HEK293 (cell line): ENCODE data around the gene VWC2L.

ENCODE experiments used
- CTCF ChIA-PET: fragments of 350-600 bp; formaldehyde crosslinking; extraction: SDS; loops from one replicate; lab custom pipeline; 2021; ENCODE audit warnings: antibody characterized with exemption; lab: Yijun Ruan, JAX
- POLR2A ChIA-PET: fragments of 300-600 bp; formaldehyde crosslinking; extraction: SDS; loops from one replicate; lab custom pipeline; 2020; ENCODE audit warnings: antibody characterized with exemption, inconsistent platforms; lab: Yijun Ruan, JAX
- H3K27ac ChIP-seq: fragments of 200-500 bp; sonication (Bioruptor generic); 2 replicates; pipeline ENCODE4 v1.5.1; 2014; ENCODE audit warnings: low read depth, low read length, control low read depth, inconsistent platforms; ENCODE audit errors: extremely low read depth
- H3K36me3 ChIP-seq, 2 experiments: fragments of 200-500 bp in 1 of 2; sonication (Bioruptor generic) in 1 of 2; 1 replicate in 1 of 2; 2 replicates in 1 of 2; pipeline ENCODE4 v1.5.1; 2014 to 2017; ENCODE audit warnings: inconsistent platforms in 2 of 2, low read length in 2 of 2; ENCODE audit not compliant: control insufficient read depth in 2 of 2, insufficient read depth in 1 of 2
- H3K4me1 ChIP-seq: fragments of 200-500 bp; sonication (Bioruptor generic); 2 replicates; pipeline ENCODE4 v1.5.1; 2014; ENCODE audit warnings: mild to moderate bottlenecking, low read length, inconsistent platforms; ENCODE audit not compliant: control insufficient read depth, insufficient read depth
- H3K4me3 ChIP-seq: 2 replicates; pipeline ENCODE4 v1.5.1; 2011; ENCODE audit warnings: low read depth, mild to moderate bottlenecking, control low read depth, low read length, moderate library complexity
- H3K9me3 ChIP-seq: fragments of 200-500 bp; sonication (Bioruptor generic); 2 replicates; pipeline ENCODE4 v1.5.1; 2014; ENCODE audit warnings: low read depth, low read length, inconsistent platforms; ENCODE audit not compliant: control insufficient read depth, insufficient read depth
- AEBP2 ChIP-seq: fragments of 450-650 bp; formaldehyde crosslinking; IDR thresholded peaks from 2 replicates; pipeline ENCODE4 v1.5.1; 2016; ENCODE audit warnings: missing biosample characterization, missing genetic modification characterization, borderline replicate concordance
- KLF7 ChIP-seq: fragments of 450-650 bp; formaldehyde crosslinking; IDR thresholded peaks from 2 replicates; pipeline ENCODE4 v1.5.1; 2016; ENCODE audit warnings: missing biosample characterization, missing genetic modification characterization, borderline replicate concordance
- KLF9 ChIP-seq: fragments of 450-650 bp; formaldehyde crosslinking; IDR thresholded peaks from 2 replicates; pipeline ENCODE4 v1.5.1; 2016; ENCODE audit warnings: missing biosample characterization, missing genetic modification characterization, low read depth
- SCRT2 ChIP-seq: fragments of 450-650 bp; formaldehyde crosslinking; IDR thresholded peaks from 2 replicates; pipeline ENCODE4 v1.5.1; 2016; ENCODE audit warnings: missing biosample characterization, missing genetic modification characterization
- TRIM28 ChIP-seq: IDR thresholded peaks from 2 replicates; pipeline ENCODE4 v1.6.1; 2011; ENCODE audit warnings: low read length, control low read depth, borderline replicate concordance
- TSHZ1 ChIP-seq: fragments of 450-650 bp; formaldehyde crosslinking; IDR thresholded peaks from 2 replicates; pipeline ENCODE4 v1.5.1; 2016; ENCODE audit warnings: missing biosample characterization, missing genetic modification characterization, borderline replicate concordance
- YY2 ChIP-seq: fragments of 450-650 bp; formaldehyde crosslinking; IDR thresholded peaks from 2 replicates; pipeline ENCODE4 v1.5.1; 2016; ENCODE audit warnings: missing biosample characterization, missing genetic modification characterization
- ZBTB6 ChIP-seq: fragments of 450-650 bp; formaldehyde crosslinking; IDR thresholded peaks from 2 replicates; pipeline ENCODE4 v1.5.1; 2017; ENCODE audit warnings: missing biosample characterization, missing genetic modification characterization
- ZFP69B ChIP-seq: fragments of 450-650 bp; formaldehyde crosslinking; IDR thresholded peaks from 2 replicates; pipeline ENCODE4 v1.5.1; 2016; ENCODE audit warnings: missing biosample characterization, missing genetic modification characterization
- ZNF121 ChIP-seq: fragments of 450-650 bp; formaldehyde crosslinking; IDR thresholded peaks from 2 replicates; pipeline ENCODE4 v1.5.1; 2016; ENCODE audit warnings: missing biosample characterization, missing genetic modification characterization
- ZNF133 ChIP-seq: fragments of 450-650 bp; formaldehyde crosslinking; IDR thresholded peaks from 2 replicates; pipeline ENCODE4 v1.5.1; 2016; ENCODE audit warnings: missing biosample characterization, missing genetic modification characterization
- ZNF138 ChIP-seq: fragments of 450-650 bp; formaldehyde crosslinking; IDR thresholded peaks from 2 replicates; pipeline ENCODE4 v1.5.1; 2016; ENCODE audit warnings: missing biosample characterization, missing genetic modification characterization, borderline replicate concordance
- ZNF169 ChIP-seq: fragments of 450-650 bp; formaldehyde crosslinking; IDR thresholded peaks from 2 replicates; pipeline ENCODE4 v1.5.1; 2016; ENCODE audit warnings: missing biosample characterization, missing genetic modification characterization
- ZNF19 ChIP-seq: fragments of 450-650 bp; formaldehyde crosslinking; IDR thresholded peaks from 2 replicates; pipeline ENCODE4; 2016; ENCODE audit warnings: missing biosample characterization, missing genetic modification characterization, low read depth
- ZNF214 ChIP-seq: fragments of 450-650 bp; formaldehyde crosslinking; IDR thresholded peaks from 2 replicates; pipeline ENCODE4 v1.5.1; 2017; ENCODE audit warnings: missing biosample characterization, mild to moderate bottlenecking, missing genetic modification characterization, borderline replicate concordance
- ZNF221 ChIP-seq: fragments of 450-650 bp; formaldehyde crosslinking; IDR thresholded peaks from 2 replicates; pipeline ENCODE4 v1.5.1; 2017; ENCODE audit warnings: missing biosample characterization, missing genetic modification characterization, borderline replicate concordance
- ZNF223 ChIP-seq: fragments of 450-650 bp; formaldehyde crosslinking; IDR thresholded peaks from 2 replicates; pipeline ENCODE4 v1.5.1; 2016; ENCODE audit warnings: missing biosample characterization, missing genetic modification characterization
- ZNF280C ChIP-seq: fragments of 450-650 bp; formaldehyde crosslinking; IDR thresholded peaks from 2 replicates; pipeline ENCODE4 v1.5.1; 2016; ENCODE audit warnings: missing biosample characterization, missing genetic modification characterization
- ZNF311 ChIP-seq: fragments of 450-650 bp; formaldehyde crosslinking; IDR thresholded peaks from 2 replicates; pipeline ENCODE4 v1.5.1; 2017; ENCODE audit warnings: missing biosample characterization, missing genetic modification characterization, borderline replicate concordance
- ZNF366 ChIP-seq: fragments of 450-650 bp; formaldehyde crosslinking; conservative IDR thresholded peaks from 2 replicates; pipeline ENCODE4 v1.5.1; 2016; ENCODE audit warnings: missing biosample characterization, missing genetic modification characterization
- ZNF473 ChIP-seq: fragments of 450-650 bp; formaldehyde crosslinking; IDR thresholded peaks from 2 replicates; pipeline ENCODE4 v1.5.1; 2017; ENCODE audit warnings: missing biosample characterization, missing genetic modification characterization
- ZNF501 ChIP-seq: fragments of 450-650 bp; formaldehyde crosslinking; IDR thresholded peaks from 2 replicates; pipeline ENCODE4 v1.5.1; 2016; ENCODE audit warnings: missing biosample characterization, missing genetic modification characterization
- ZNF514 ChIP-seq: fragments of 450-650 bp; formaldehyde crosslinking; IDR thresholded peaks from 2 replicates; pipeline ENCODE4 v1.5.1; 2016; ENCODE audit warnings: missing biosample characterization, missing genetic modification characterization
- ZNF548 ChIP-seq: fragments of 450-650 bp; formaldehyde crosslinking; IDR thresholded peaks from 2 replicates; pipeline ENCODE4 v1.5.1; 2016; ENCODE audit warnings: missing biosample characterization, missing genetic modification characterization
- ZNF610 ChIP-seq: fragments of 450-650 bp; formaldehyde crosslinking; IDR thresholded peaks from 2 replicates; pipeline ENCODE4 v1.5.1; 2016; ENCODE audit warnings: missing biosample characterization, missing genetic modification characterization, borderline replicate concordance
- ZNF785 ChIP-seq: fragments of 450-650 bp; formaldehyde crosslinking; IDR thresholded peaks from 2 replicates; pipeline ENCODE4 v1.5.1; 2016; ENCODE audit warnings: missing biosample characterization, missing genetic modification characterization
- TF ChIP-seq, protein P1 (sequence below): fragments of 450-650 bp; IDR thresholded peaks from 2 replicates; pipeline ENCODE4 v1.5.1; 2018; ENCODE audit warnings: missing biosample characterization, missing genetic modification characterization

Gene VWC2L

DNA sequence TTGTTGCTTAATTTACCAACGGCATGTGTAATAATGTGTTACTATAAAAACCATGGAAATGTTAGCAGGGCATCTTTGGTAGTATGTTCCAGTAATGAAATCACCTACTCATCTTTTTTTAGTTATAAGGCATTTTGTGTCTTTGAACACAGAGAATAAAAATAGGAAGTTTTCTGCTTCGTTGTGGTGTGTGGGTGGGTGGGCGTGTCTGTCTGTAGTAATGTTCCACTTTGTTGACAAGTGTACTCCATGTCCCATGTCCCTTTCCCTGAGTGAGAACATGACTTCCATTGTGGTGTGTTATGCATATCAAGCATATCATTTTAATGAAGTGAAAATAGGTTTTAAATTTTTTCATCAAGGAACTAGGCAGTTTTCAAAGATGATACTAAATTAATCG, 149.3 kb downstream of the VWC2L start (continued):
- TF ChIP-seq TSHZ1 (tag by site-specific recombination) (no peak), YY2 (tag by site-specific recombination) (no peak), ZNF785 (tag by site-specific recombination) (no peak), ZNF366 (tag by site-specific recombination) (no peak), ZNF514 (tag by site-specific recombination) (no peak), ZNF311 (tag by site-specific recombination) (no peak), ZNF19 (tag by site-specific recombination) (no peak), ZNF501 (no peak), ZNF133 (tag by site-specific recombination) (no peak)

- ChIA-PET CTCF (no interaction called here), POLR2A (no interaction called here)
- Histone ChIP-seq H3K4me1 (no peaks in the 10 kb centered on the region), H3K4me3 (no peak overlapping the region), H3K27ac (no peak overlapping the region), H3K9me3 (no peaks in the 10 kb centered on the region), H3K36me3 (no peaks in the 10 kb centered on the region)
- TF ChIP-seq TRIM28, result no peak
- TF ChIP-seq ZNF214 (tag by site-specific recombination), result no peak
- TF ChIP-seq ZNF221 (tag by site-specific recombination), result no peak
- TF ChIP-seq ZNF548 (tag by site-specific recombination), result no peak
- no peak for TF ChIP-seq ZNF610 (tag by site-specific recombination)
- no peak for TF ChIP-seq ZNF169 (tag by site-specific recombination)
- no peak for TF ChIP-seq ZNF473 (tag by site-specific recombination)
- no peak for TF ChIP-seq ZBTB6 (tag by site-specific recombination)
- no peak for TF ChIP-seq KLF9 (tag by site-specific recombination)
- TF ChIP-seq ZNF223, result no peak
- no peak for TF ChIP-seq ZNF121 (tag by site-specific recombination)
- TF ChIP-seq ZFP69B (tag by site-specific recombination), result no peak
- TF ChIP-seq KLF7, result no peak
- TF ChIP-seq ZNF138 (tag by site-specific recombination), result no peak
- no peak for TF ChIP-seq SCRT2 (tag by site-specific recombination)
- TF ChIP-seq, protein P1, sequence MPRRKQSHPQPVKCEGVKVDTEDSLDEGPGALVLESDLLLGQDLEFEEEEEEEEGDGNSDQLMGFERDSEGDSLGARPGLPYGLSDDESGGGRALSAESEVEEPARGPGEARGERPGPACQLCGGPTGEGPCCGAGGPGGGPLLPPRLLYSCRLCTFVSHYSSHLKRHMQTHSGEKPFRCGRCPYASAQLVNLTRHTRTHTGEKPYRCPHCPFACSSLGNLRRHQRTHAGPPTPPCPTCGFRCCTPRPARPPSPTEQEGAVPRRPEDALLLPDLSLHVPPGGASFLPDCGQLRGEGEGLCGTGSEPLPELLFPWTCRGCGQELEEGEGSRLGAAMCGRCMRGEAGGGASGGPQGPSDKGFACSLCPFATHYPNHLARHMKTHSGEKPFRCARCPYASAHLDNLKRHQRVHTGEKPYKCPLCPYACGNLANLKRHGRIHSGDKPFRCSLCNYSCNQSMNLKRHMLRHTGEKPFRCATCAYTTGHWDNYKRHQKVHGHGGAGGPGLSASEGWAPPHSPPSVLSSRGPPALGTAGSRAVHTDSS (tag by site-specific recombination), result no peak
- no peak for TF ChIP-seq AEBP2
- TF ChIP-seq ZNF133 (tag by site-specific recombination), result no peak
- TF ChIP-seq ZNF280C, result no peak
These were observed 149.8 kb downstream of the VWC2L start for GRCh38 chr2:214560618-214561190.
